Stomach (tissue), 4 donors: ENCODE measurements around the gene UBQLN3.

Experiments
- CTCF ChIP-seq, 7 experiments: fragments of 450-650 bp in 4 of 7; fragments of 200-600 bp in 3 of 7; sonication (generic) in 3 of 7; IDR thresholded peaks; one replicate each; pipeline ENCODE4 v1.5.1; 2016 to 2019; ENCODE audit warnings: antibody characterized with exemption in 7 of 7, control low read depth in 2 of 7, mild to moderate bottlenecking in 1 of 7
- POLR2A ChIP-seq, 4 donors: fragments of 450-650 bp; IDR thresholded peaks; one replicate each; pipeline ENCODE4 v1.6.1; 2016; ENCODE audit warnings: antibody characterized with exemption in 4 of 4, control low read depth in 2 of 4, mild to moderate bottlenecking in 1 of 4, moderate library complexity in 1 of 4
- POLR2AphosphoS5 ChIP-seq, 3 donors: sonication (generic); formaldehyde crosslinking; IDR thresholded peaks; one replicate each; pipeline ENCODE4 v1.6.1; 2016; ENCODE audit warnings: antibody characterized with exemption in 3 of 3

DNA sequence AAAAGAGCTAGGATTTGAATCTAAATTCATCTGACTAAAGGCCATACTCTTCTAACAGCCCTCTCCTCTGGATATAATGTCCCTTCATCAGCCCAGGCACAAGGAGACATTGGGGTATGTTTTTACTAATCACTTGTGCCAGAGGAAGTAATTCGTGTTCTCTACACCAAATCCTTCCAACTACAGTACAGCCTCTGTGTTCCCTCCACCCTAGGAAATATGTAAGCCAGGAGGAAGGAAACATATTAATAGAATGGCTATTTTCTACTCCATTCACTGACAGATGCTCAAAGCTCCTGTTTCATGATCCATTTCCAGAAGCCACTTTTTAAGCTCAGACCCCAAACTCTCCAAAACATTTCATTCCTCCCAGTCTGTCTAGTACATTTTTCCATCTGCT lies 18.7 kb upstream of the UBQLN3 start:
- TF ChIP-seq POLR2A (IDR thresholded peaks at IDR 0.05): no peak
- TF ChIP-seq CTCF (IDR thresholded peaks at IDR 0.05): no peak
- no peak for TF ChIP-seq POLR2AphosphoS5 (IDR thresholded peaks at IDR 0.05)
